Body of pancreas (tissue), 4 donors: Measurements from ENCODE around the gene PCTP. TPM values are rescaled to one million over a fixed set of nuclear protein-coding genes. Genes with fewer than 3 reads are reported as not detected.

ENCODE experiments used
- ATAC-seq: fragments of 150-250 bp; one replicate; pipeline ENCODE4 v1.9.1; 2016
- DNase-seq, 4 donors: peaks; one replicate each; pipeline ENCODE4 v3.0.0-alpha.2; 2019
- H3K27ac ChIP-seq, 4 donors: fragments of 200-600 bp; sonication (generic); 1 replicate in 3 of 4; 2 replicates in 1 of 4; pipeline versions ENCODE4 v1.5.1 to v1.6.1; 2016 to 2019; ENCODE audit warnings: mild to moderate bottlenecking in 1 of 4, mixed read lengths in 1 of 4, moderate library complexity in 1 of 4
- H3K27me3 ChIP-seq, 2 donors: fragments of 200-600 bp; sonication (generic); one replicate each; pipeline ENCODE4 v1.6.0; 2016; ENCODE audit warnings: mild to moderate bottlenecking in 1 of 2
- H3K36me3 ChIP-seq, 2 donors: fragments of 200-600 bp; sonication (generic); replicated peaks in 1 of 2; 2 replicates each; pipeline ENCODE4 v1.5.1; 2016; ENCODE audit warnings: low read depth in 2 of 2; ENCODE audit not compliant: insufficient read depth in 1 of 2
- H3K4me1 ChIP-seq: fragments of 200-600 bp; sonication (generic); one replicate; pipeline ENCODE4 v1.6.0; 2016
- H3K4me3 ChIP-seq, 2 donors: fragments of 200-600 bp; sonication (generic); 1 replicate in 1 of 2; 2 replicates in 1 of 2; pipeline ENCODE4 v1.5.1; 2016 to 2019
- H3K9me3 ChIP-seq, 3 donors: fragments of 200-600 bp; sonication (generic); 1 replicate in 2 of 3; 2 replicates in 1 of 3; pipeline ENCODE4 v1.5.1; 2016
- POLR2A ChIP-seq, 3 donors: fragments of 450-650 bp; IDR thresholded peaks; one replicate each; pipeline ENCODE4 v1.6.1; 2016; ENCODE audit warnings: antibody characterized with exemption in 3 of 3, mild to moderate bottlenecking in 2 of 3
- whole genome bisulfite sequencing, 2 donors: methylation state at CpG; one replicate each; pipeline ENCODE4 v1.1.5; 2017; 5-methylcytosine and 5-hydroxymethylcytosine counted together
- intact Hi-C: fragments of 100-400 bp; cut with DNase I; formaldehyde crosslinking; loops from one replicate; pipeline ENCODE4 v1.15.1; 2023
- total RNA-seq, 2 donors: library from RNA; depleted of rRNA; stranded (reverse); fragments of >200 nt; gene quantifications; one replicate each; pipeline ENCODE4 v1.1.0, GENCODE V29; 2016
- TF ChIP-seq, protein P1 (sequence below), 7 experiments: fragments of 450-650 bp in 4 of 7; fragments of 200-600 bp in 3 of 7; sonication (generic) in 3 of 7; IDR thresholded peaks; one replicate each; pipeline ENCODE4 v1.5.1; 2016 to 2019; ENCODE audit warnings: antibody characterized with exemption in 7 of 7

PCTP gene
- total RNA-seq, 2 donors from 2014 or later = 5.6 to 13.0 TPM

DNA sequence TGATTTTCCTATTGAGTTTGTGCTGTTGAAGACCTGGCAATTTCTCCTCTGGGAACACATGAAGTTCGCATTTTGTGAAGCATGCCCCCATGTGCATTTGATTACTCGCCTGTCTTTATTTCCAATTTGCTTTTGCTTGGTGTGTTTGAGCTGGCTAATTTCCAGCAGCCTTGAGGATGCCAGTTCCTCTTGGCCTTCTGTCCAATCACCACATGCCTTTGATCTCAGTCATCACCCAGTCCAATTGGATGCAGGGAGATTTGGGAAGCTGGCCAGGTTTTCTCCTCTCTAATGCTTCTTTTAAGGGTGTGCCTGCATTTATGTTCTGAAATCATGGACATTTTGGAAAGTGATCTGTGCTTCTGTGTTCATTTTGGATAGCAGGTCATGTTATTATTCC, 24.4 kb upstream of the PCTP start:
- ATAC-seq = no peak
- Histone ChIP-seq H3K9me3 (no peaks in the 10 kb centered on the region), H3K4me3 (no peak overlapping the region), H3K27ac (no peak overlapping the region), H3K4me1 (no peaks in the 10 kb centered on the region), H3K27me3 (no peaks in the 10 kb centered on the region), H3K36me3 (no peaks in the 10 kb centered on the region)
- intact Hi-C loops = loop anchor here (10.0 kb wide), 1 partner anchor 192 kb away; no protein-coding TSS in a partner anchor
- TF ChIP-seq, protein P1, sequence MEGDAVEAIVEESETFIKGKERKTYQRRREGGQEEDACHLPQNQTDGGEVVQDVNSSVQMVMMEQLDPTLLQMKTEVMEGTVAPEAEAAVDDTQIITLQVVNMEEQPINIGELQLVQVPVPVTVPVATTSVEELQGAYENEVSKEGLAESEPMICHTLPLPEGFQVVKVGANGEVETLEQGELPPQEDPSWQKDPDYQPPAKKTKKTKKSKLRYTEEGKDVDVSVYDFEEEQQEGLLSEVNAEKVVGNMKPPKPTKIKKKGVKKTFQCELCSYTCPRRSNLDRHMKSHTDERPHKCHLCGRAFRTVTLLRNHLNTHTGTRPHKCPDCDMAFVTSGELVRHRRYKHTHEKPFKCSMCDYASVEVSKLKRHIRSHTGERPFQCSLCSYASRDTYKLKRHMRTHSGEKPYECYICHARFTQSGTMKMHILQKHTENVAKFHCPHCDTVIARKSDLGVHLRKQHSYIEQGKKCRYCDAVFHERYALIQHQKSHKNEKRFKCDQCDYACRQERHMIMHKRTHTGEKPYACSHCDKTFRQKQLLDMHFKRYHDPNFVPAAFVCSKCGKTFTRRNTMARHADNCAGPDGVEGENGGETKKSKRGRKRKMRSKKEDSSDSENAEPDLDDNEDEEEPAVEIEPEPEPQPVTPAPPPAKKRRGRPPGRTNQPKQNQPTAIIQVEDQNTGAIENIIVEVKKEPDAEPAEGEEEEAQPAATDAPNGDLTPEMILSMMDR (IDR thresholded peaks at IDR 0.05) = no peak
- no peak for TF ChIP-seq POLR2A (IDR thresholded peaks at IDR 0.05)
- peak in 3 of 4 donors; percentile 19 to 38 (median 27) for DNase-seq
- WGBS, 2 donors = 41 to 56% methylated on average over 2 of the region's 2 CpGs

DNA sequence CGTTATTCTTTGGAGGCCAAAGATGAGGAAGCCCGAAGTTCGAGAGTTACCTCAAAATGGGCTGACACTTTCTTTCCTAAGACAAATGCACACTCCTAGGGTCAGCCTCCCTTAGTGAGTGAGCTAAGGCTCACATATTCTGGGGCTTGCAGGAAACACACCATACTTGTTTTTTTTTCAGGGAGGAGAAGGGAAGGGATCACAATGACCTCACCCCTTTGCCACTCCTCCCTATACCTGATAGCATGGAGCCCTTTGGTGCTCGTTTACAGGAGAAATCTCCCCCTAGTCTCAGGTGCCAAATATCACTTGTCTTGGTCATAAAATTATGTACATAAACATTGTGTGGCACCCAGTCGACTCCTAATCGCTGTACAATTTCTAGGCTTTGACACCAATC, 23.6 kb upstream of the PCTP start:
- DNase-seq (no peak), ATAC-seq (no peak)
- no peaks in the 10 kb centered on the region for H3K4me1 ChIP-seq
- WGBS, 2 donors = 58 to 66% methylated on average over 6 of the region's 6 CpGs
- TF ChIP-seq POLR2A (IDR thresholded peaks at IDR 0.05) = no peak
- TF ChIP-seq, protein P1 (IDR thresholded peaks at IDR 0.05) = no peak
- no peaks in the 10 kb centered on the region for H3K36me3 ChIP-seq
- H3K9me3 ChIP-seq = no peaks in the 10 kb centered on the region
- no peak overlapping the region for H3K4me3 ChIP-seq
- no peak overlapping the region for H3K27ac ChIP-seq
- intact Hi-C loops = loop anchor here (10.0 kb wide), 1 partner anchor 192 kb away; no protein-coding TSS in a partner anchor
- H3K27me3 ChIP-seq = no peaks in the 10 kb centered on the region

DNA sequence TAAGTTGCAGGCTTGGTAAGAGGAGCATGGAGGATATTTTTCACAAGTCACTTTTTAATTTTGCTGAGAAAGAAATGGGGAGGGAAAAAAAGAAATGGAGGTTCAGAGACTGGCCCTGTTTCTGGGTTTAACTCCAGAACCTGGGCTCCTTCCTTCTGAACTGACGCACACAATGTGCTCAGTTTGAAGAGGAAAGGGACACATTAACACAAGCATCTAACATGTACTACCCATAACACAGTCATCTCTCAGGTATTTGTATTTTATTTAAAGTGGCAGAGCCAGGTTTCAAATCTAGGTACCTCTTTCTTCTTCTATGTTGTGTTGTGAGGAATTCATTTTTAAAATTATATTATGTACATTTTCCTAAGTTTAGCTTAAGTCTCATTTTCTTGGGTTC, 22.9 kb upstream of the PCTP start:
- no peak overlapping the region for H3K27ac ChIP-seq
- WGBS, 2 donors = 96 to 100% methylated on average over 1 of the region's 1 CpG
- intact Hi-C loops = loop anchor here (10.0 kb wide), 1 partner anchor 193 kb away; no protein-coding TSS in a partner anchor
- H3K36me3 ChIP-seq = no peaks in the 10 kb centered on the region
- no peaks in the 10 kb centered on the region for H3K9me3 ChIP-seq
- TF ChIP-seq, protein P1 (IDR thresholded peaks at IDR 0.05) = no peak
- no peak for TF ChIP-seq POLR2A (IDR thresholded peaks at IDR 0.05)
- H3K4me1 ChIP-seq = no peaks in the 10 kb centered on the region
- H3K27me3 ChIP-seq = no peaks in the 10 kb centered on the region
- ATAC-seq = no peak
- DNase-seq = no peak
- no peak overlapping the region for H3K4me3 ChIP-seq

DNA sequence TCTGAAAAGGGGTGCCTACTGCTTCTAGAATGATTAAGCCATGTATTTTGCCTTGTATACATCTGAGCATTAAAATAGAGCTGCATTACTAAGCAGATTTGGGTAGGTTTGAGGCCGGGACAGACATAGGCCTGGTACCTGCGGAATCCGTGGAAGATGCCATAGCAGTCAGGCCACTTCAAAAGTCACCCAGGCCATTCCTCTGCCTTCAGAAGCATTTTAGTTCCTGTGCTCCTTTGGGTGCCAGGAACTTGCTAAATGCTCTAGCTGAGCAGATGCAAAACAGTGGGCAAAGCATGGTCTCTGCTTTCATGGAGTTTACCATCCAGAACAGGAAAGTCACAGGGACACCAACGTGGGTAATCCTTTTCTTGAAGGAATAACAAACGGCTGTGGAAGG, 22.5 kb upstream of the PCTP start:
- H3K9me3 ChIP-seq = no peaks in the 10 kb centered on the region
- intact Hi-C loops = loop anchor here (10.0 kb wide), 1 partner anchor 194 kb away; no protein-coding TSS in a partner anchor
- no peaks in the 10 kb centered on the region for H3K27me3 ChIP-seq
- no peak overlapping the region for H3K27ac ChIP-seq
- no peak overlapping the region for H3K4me3 ChIP-seq
- H3K4me1 ChIP-seq = no peaks in the 10 kb centered on the region
- 77 to 81% methylated on average over 5 of the region's 5 CpGs for WGBS, 2 donors
- ATAC-seq (no peak), DNase-seq (no peak)
- no peaks in the 10 kb centered on the region for H3K36me3 ChIP-seq
- TF ChIP-seq, protein P1 (IDR thresholded peaks at IDR 0.05) = no peak
- no peak for TF ChIP-seq POLR2A (IDR thresholded peaks at IDR 0.05)

DNA sequence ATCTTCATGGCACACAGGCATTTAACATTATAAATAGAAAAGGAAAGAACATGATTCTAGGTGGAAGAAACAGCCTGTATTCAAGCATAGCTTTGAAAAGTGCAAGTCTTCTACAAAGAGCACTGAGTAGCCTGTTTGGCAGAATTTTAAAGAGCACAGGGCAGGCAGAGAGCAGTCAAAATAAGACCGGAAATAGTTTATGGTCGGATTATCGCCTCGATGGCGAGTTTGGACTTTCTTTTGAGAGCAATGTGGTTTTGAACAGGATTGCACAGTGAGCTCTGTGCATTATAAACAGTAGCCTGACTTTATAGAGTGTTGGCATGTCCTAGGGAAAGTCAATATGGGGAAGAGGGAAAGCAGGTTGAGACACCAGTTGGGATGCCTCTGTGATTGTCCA, 22.0 kb upstream of the PCTP start:
- intact Hi-C loops = loop anchor here (10.0 kb wide), 1 partner anchor 194 kb away; no protein-coding TSS in a partner anchor
- ATAC-seq (no peak), DNase-seq (no peak)
- no peaks in the 10 kb centered on the region for H3K36me3 ChIP-seq
- no peaks in the 10 kb centered on the region for H3K4me1 ChIP-seq
- no peak overlapping the region for H3K27ac ChIP-seq
- WGBS, 2 donors = 83 to 85% methylated on average over 5 of the region's 5 CpGs
- no peak overlapping the region for H3K4me3 ChIP-seq
- TF ChIP-seq, protein P1 (IDR thresholded peaks at IDR 0.05) = no peak
- TF ChIP-seq POLR2A (IDR thresholded peaks at IDR 0.05) = no peak
- H3K27me3 ChIP-seq = no peaks in the 10 kb centered on the region
- no peaks in the 10 kb centered on the region for H3K9me3 ChIP-seq
